Measurements from ENCODE around the gene TRAPPC1.

Gene TRAPPC1

GRCh38 chr17:7897090-7897489 lies 34.7 kb downstream of the TRAPPC1 start:
- no peak for DNase-seq

GRCh38 chr17:7894866-7895265 lies 36.9 kb downstream of the TRAPPC1 start:
- DNase-seq, result no peak

GRCh38 chr17:7894226-7894625 lies 37.5 kb downstream of the TRAPPC1 start:
- DNase-seq, result no peak

- no peak for DNase-seq
Observed at GRCh38 chr17:7893187-7893880, 38.4 kb downstream of the TRAPPC1 start.

GRCh38 chr17:7889166-7889955 lies 42.4 kb downstream of the TRAPPC1 start:
- DNase-seq, result peak; percentile 47 to 65

- DNase-seq, result peak; percentile 15 to 39
Observed at GRCh38 chr17:7888184-7888920, 43.4 kb downstream of the TRAPPC1 start, which contains the start of gene CHD3. TSS of gene CHD3 (plus strand) at chr17:7888789. CDS start at chr17:7889001, 212 bp downstream.

- peak; percentile 93 to 97 for DNase-seq
Observed at GRCh38 chr17:7887482-7888183, 44.1 kb downstream of the TRAPPC1 start.

- DNase-seq, result no peak
Observed at GRCh38 chr17:7887038-7887481, 44.7 kb downstream of the TRAPPC1 start.

GRCh38 chr17:7886227-7887037 lies 45.3 kb downstream of the TRAPPC1 start:
- DNase-seq, result peak; percentile 56 to 75

- peak; percentile 43 to 61 for DNase-seq
Observed at GRCh38 chr17:7885367-7886226, 46.1 kb downstream of the TRAPPC1 start.

- peak; percentile 25 to 45 for DNase-seq
Observed at GRCh38 chr17:7884581-7885366, 47.0 kb downstream of the TRAPPC1 start.

- DNase-seq, result peak; percentile 50 to 74
Observed at GRCh38 chr17:7883781-7884386, 47.9 kb downstream of the TRAPPC1 start.

GRCh38 chr17:7882629-7883028 lies 49.1 kb downstream of the TRAPPC1 start:
- no peak for DNase-seq

- DNase-seq, result no peak
Observed at GRCh38 chr17:7882068-7882467, 49.7 kb downstream of the TRAPPC1 start.

- no peak for DNase-seq
Observed at GRCh38 chr17:7881276-7882054, 50.3 kb downstream of the TRAPPC1 start.

All from CD4-positive, alpha-beta T cell treated with Interferon alpha-2 for 1 hour (primary cell).